T-helper 2 cell treated with Interferon-gamma antibody and Interleukin-4, amounts not matched to agents 5 μg/mL and 100 μg/mL, for 36 hours (primary cell): ENCODE measurements around the gene NSUN4.

Source experiments
- DNase-seq: peaks from one replicate; pipeline ENCODE4 v3.0.0; 2021; ENCODE audit warnings: low spot score
- H3K27ac Mint-ChIP-seq: one replicate; pipeline ENCODE4 v1.8.0; 2021; ENCODE audit warnings: mild to moderate bottlenecking, mixed read lengths
- H3K27me3 Mint-ChIP-seq: one replicate; pipeline ENCODE4 v1.8.0; 2021; ENCODE audit warnings: low read depth, mixed read lengths
- H3K36me3 Mint-ChIP-seq: one replicate; pipeline ENCODE4 v1.8.0; 2021; ENCODE audit warnings: low read depth, mixed read lengths
- H3K4me1 Mint-ChIP-seq: one replicate; pipeline ENCODE4 v1.8.0; 2021; ENCODE audit warnings: low read depth, mixed read lengths
- H3K4me3 Mint-ChIP-seq: one replicate; pipeline ENCODE4 v1.8.0; 2022; ENCODE audit warnings: mild to moderate bottlenecking, moderate library complexity, mixed read lengths
- H3K9me3 Mint-ChIP-seq: one replicate; pipeline ENCODE4 v1.8.0; 2021; ENCODE audit warnings: mixed read lengths

Gene NSUN4

GRCh38 chr1:46340404-46341221 lies at the start of gene NSUN4:
NSUN4 (plus strand) TSS chr1:46340807; CDS start chr1:46340827, 20 bp downstream.
- Mint-ChIP-seq H3K27ac (peak within 1 kb of the TSS; percentile 98), H3K36me3 (peaks cover 24% of the 10 kb centered on the region), H3K4me3 (peak within 1 kb of the TSS; percentile 100), H3K4me1 (peaks cover 29% of the 10 kb centered on the region), H3K27me3 (no peaks in the 10 kb centered on the region), H3K9me3 (no peaks in the 10 kb centered on the region)
- peak; percentile 84 for DNase-seq

GRCh38 chr1:46295306-46295705 lies 45.3 kb upstream of the NSUN4 start:
- no peaks in the 10 kb centered on the region for H3K9me3 Mint-ChIP-seq
- H3K4me3 Mint-ChIP-seq, result no peak overlapping the region
- H3K27me3 Mint-ChIP-seq, result no peaks in the 10 kb centered on the region
- peaks cover 9% of the 10 kb centered on the region for H3K4me1 Mint-ChIP-seq
- H3K27ac Mint-ChIP-seq, result no peak overlapping the region
- DNase-seq, result no peak
- peaks cover 35% of the 10 kb centered on the region for H3K36me3 Mint-ChIP-seq

- Mint-ChIP-seq H3K4me3 (no peak overlapping the region), H3K36me3 (peaks cover 38% of the 10 kb centered on the region), H3K27me3 (no peaks in the 10 kb centered on the region), H3K27ac (no peak overlapping the region), H3K4me1 (peaks cover 22% of the 10 kb centered on the region), H3K9me3 (no peaks in the 10 kb centered on the region)
- DNase-seq, result no peak
These were observed 42.2 kb upstream of the NSUN4 start for GRCh38 chr1:46298387-46298786.

GRCh38 chr1:46300673-46301405 lies 39.8 kb upstream of the NSUN4 start:
- Mint-ChIP-seq H3K36me3 (peaks cover 37% of the 10 kb centered on the region), H3K27ac (peak overlapping the region; percentile 97), H3K4me3 (peak overlapping the region; percentile 97), H3K27me3 (no peaks in the 10 kb centered on the region), H3K4me1 (peaks cover 30% of the 10 kb centered on the region), H3K9me3 (no peaks in the 10 kb centered on the region)
- DNase-seq, result no peak

GRCh38 chr1:46301406-46301807 lies 39.2 kb upstream of the NSUN4 start:
- Mint-ChIP-seq H3K27me3 (no peaks in the 10 kb centered on the region), H3K4me1 (peaks cover 34% of the 10 kb centered on the region), H3K27ac (peak overlapping the region; percentile 97), H3K4me3 (peak overlapping the region; percentile 97), H3K9me3 (no peaks in the 10 kb centered on the region), H3K36me3 (peaks cover 35% of the 10 kb centered on the region)
- no peak for DNase-seq

- Mint-ChIP-seq H3K27me3 (no peaks in the 10 kb centered on the region), H3K27ac (peak overlapping the region; percentile 97), H3K36me3 (peaks cover 29% of the 10 kb centered on the region), H3K4me3 (peak overlapping the region; percentile 97), H3K9me3 (no peaks in the 10 kb centered on the region), H3K4me1 (peaks cover 37% of the 10 kb centered on the region)
- DNase-seq, result peak; percentile 57
These were observed 38.6 kb upstream of the NSUN4 start for GRCh38 chr1:46301808-46302640.

- peak overlapping the region; percentile 97 for H3K4me3 Mint-ChIP-seq
- peak overlapping the region; percentile 97 for H3K27ac Mint-ChIP-seq
- H3K36me3 Mint-ChIP-seq, result peaks cover 29% of the 10 kb centered on the region
- H3K27me3 Mint-ChIP-seq, result no peaks in the 10 kb centered on the region
- H3K9me3 Mint-ChIP-seq, result no peaks in the 10 kb centered on the region
- DNase-seq, result peak; percentile 39
- H3K4me1 Mint-ChIP-seq, result peaks cover 43% of the 10 kb centered on the region
These were observed 38.0 kb upstream of the NSUN4 start for GRCh38 chr1:46302641-46303037.

- Mint-ChIP-seq H3K9me3 (no peaks in the 10 kb centered on the region), H3K27me3 (no peaks in the 10 kb centered on the region), H3K4me3 (peak within 1 kb of the TSS; percentile 97), H3K4me1 (peaks cover 43% of the 10 kb centered on the region), H3K27ac (peak within 1 kb of the TSS; percentile 97), H3K36me3 (peaks cover 28% of the 10 kb centered on the region)
- peak; percentile 93 for DNase-seq
These were observed 37.4 kb upstream of the NSUN4 start, which contains the start of the genes LRRC41 and UQCRH for GRCh38 chr1:46303038-46303871. LRRC41 (minus strand) TSS chr1:46303616; CDS start chr1:46303322, 294 bp downstream. UQCRH (plus strand) TSS chr1:46303698; CDS start chr1:46303767, 69 bp downstream.

- no peaks in the 10 kb centered on the region for H3K27me3 Mint-ChIP-seq
- peaks cover 40% of the 10 kb centered on the region for H3K4me1 Mint-ChIP-seq
- peak overlapping the region; percentile 97 for H3K27ac Mint-ChIP-seq
- no peaks in the 10 kb centered on the region for H3K9me3 Mint-ChIP-seq
- H3K4me3 Mint-ChIP-seq, result peak overlapping the region; percentile 97
- no peak for DNase-seq
- H3K36me3 Mint-ChIP-seq, result peaks cover 31% of the 10 kb centered on the region
These were observed 36.7 kb upstream of the NSUN4 start for GRCh38 chr1:46303872-46304326.

- Mint-ChIP-seq H3K4me3 (peak overlapping the region; percentile 55), H3K27ac (no peak overlapping the region), H3K4me1 (peaks cover 32% of the 10 kb centered on the region), H3K9me3 (no peaks in the 10 kb centered on the region), H3K27me3 (no peaks in the 10 kb centered on the region), H3K36me3 (peaks cover 45% of the 10 kb centered on the region)
- no peak for DNase-seq
These were observed 34.5 kb upstream of the NSUN4 start for GRCh38 chr1:46306159-46306530.

- Mint-ChIP-seq H3K4me1 (peaks cover 24% of the 10 kb centered on the region), H3K9me3 (no peaks in the 10 kb centered on the region), H3K27ac (no peak overlapping the region), H3K36me3 (peaks cover 52% of the 10 kb centered on the region), H3K4me3 (no peak overlapping the region), H3K27me3 (no peaks in the 10 kb centered on the region)
- no peak for DNase-seq
These were observed 31.0 kb upstream of the NSUN4 start for GRCh38 chr1:46309401-46310159.

- H3K9me3 Mint-ChIP-seq, result no peaks in the 10 kb centered on the region
- no peak for DNase-seq
- H3K4me3 Mint-ChIP-seq, result no peak overlapping the region
- H3K27ac Mint-ChIP-seq, result no peak overlapping the region
- peaks cover 20% of the 10 kb centered on the region for H3K4me1 Mint-ChIP-seq
- no peaks in the 10 kb centered on the region for H3K27me3 Mint-ChIP-seq
- peaks cover 55% of the 10 kb centered on the region for H3K36me3 Mint-ChIP-seq
These were observed 30.3 kb upstream of the NSUN4 start for GRCh38 chr1:46310321-46310720.
